Ishikawa (cell line): Measurements from ENCODE around the gene SERPIND1.

Source experiments
- CEBPB ChIP-seq: IDR thresholded peaks from 2 replicates; pipeline ENCODE4 v1.6.1; 2012
- CREB1 ChIP-seq: IDR thresholded peaks from 2 replicates; pipeline ENCODE4 v1.6.1; 2012; ENCODE audit warnings: low read depth
- EGR1 ChIP-seq: IDR thresholded peaks from 2 replicates; pipeline ENCODE4 v1.6.1; 2012
- EP300 ChIP-seq: IDR thresholded peaks from 2 replicates; pipeline ENCODE4 v1.6.1; 2012; ENCODE audit warnings: borderline replicate concordance
- FOXM1 ChIP-seq: IDR thresholded peaks from 2 replicates; pipeline ENCODE4 v1.6.1; 2012; ENCODE audit warnings: low read depth, borderline replicate concordance
- NFIC ChIP-seq: IDR thresholded peaks from 2 replicates; pipeline ENCODE4 v1.6.1; 2012
- RAD21 ChIP-seq: IDR thresholded peaks from 2 replicates; pipeline ENCODE4 v1.6.1; 2012; ENCODE audit warnings: low read depth
- TAF1 ChIP-seq: IDR thresholded peaks from 2 replicates; pipeline ENCODE4 v1.6.1; 2012; ENCODE audit warnings: low read depth, mild to moderate bottlenecking
- TCF12 ChIP-seq: IDR thresholded peaks from 2 replicates; pipeline ENCODE4 v1.6.1; 2012; ENCODE audit warnings: low read depth
- TEAD4 ChIP-seq: IDR thresholded peaks from 2 replicates; pipeline ENCODE4 v1.6.1; 2012
- YY1 ChIP-seq: IDR thresholded peaks from 2 replicates; pipeline ENCODE4 v1.6.1; 2012; ENCODE audit warnings: low read depth
- ZBTB7A ChIP-seq: IDR thresholded peaks from 2 replicates; pipeline ENCODE4 v1.6.1; 2012; ENCODE audit warnings: low read depth
- TF ChIP-seq, protein P1 (sequence below): IDR thresholded peaks from 2 replicates; pipeline ENCODE4 v1.6.1; 2012
- TF ChIP-seq, protein P2 (sequence below): IDR thresholded peaks from 2 replicates; pipeline ENCODE4 v1.6.1; 2012
- TF ChIP-seq, protein P3 (sequence below): IDR thresholded peaks from 2 replicates; pipeline ENCODE4 v1.6.1; 2012; ENCODE audit warnings: low read depth, mild to moderate bottlenecking

SERPIND1 gene

DNA sequence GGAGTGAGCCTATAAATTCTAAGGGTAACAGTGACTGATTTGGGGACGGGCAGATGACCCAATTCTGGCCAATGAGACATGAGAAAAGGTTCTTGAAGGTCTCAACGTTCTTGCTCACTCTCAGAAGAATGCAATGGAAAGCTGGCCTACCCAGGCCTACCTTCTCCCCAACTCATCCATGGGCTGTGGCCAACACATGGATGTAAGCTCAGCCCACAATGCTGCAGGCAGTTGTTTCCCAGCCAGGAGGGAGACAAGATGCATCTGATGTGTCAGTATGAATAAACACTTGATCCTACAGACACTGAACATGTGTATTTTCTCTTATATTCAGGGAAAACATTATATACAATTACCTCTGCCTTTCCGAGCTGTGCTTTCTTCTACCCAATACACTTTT, 60.3 kb downstream of the SERPIND1 start:
- TF ChIP-seq TAF1 = no peak
- TF ChIP-seq CEBPB = no peak
- TF ChIP-seq EGR1 = no peak
- TF ChIP-seq YY1 = no peak
- TF ChIP-seq, protein P1, sequence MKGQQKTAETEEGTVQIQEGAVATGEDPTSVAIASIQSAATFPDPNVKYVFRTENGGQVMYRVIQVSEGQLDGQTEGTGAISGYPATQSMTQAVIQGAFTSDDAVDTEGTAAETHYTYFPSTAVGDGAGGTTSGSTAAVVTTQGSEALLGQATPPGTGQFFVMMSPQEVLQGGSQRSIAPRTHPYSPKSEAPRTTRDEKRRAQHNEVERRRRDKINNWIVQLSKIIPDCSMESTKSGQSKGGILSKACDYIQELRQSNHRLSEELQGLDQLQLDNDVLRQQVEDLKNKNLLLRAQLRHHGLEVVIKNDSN = no peak
- TF ChIP-seq TCF12 = no peak
- no peak for TF ChIP-seq CREB1
- no peak for TF ChIP-seq FOXM1
- TF ChIP-seq, protein P2, sequence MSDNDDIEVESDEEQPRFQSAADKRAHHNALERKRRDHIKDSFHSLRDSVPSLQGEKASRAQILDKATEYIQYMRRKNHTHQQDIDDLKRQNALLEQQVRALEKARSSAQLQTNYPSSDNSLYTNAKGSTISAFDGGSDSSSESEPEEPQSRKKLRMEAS = no peak
- TF ChIP-seq ZBTB7A = no peak
- no peak for TF ChIP-seq EP300
- no peak for TF ChIP-seq NFIC
- TF ChIP-seq, protein P3, sequence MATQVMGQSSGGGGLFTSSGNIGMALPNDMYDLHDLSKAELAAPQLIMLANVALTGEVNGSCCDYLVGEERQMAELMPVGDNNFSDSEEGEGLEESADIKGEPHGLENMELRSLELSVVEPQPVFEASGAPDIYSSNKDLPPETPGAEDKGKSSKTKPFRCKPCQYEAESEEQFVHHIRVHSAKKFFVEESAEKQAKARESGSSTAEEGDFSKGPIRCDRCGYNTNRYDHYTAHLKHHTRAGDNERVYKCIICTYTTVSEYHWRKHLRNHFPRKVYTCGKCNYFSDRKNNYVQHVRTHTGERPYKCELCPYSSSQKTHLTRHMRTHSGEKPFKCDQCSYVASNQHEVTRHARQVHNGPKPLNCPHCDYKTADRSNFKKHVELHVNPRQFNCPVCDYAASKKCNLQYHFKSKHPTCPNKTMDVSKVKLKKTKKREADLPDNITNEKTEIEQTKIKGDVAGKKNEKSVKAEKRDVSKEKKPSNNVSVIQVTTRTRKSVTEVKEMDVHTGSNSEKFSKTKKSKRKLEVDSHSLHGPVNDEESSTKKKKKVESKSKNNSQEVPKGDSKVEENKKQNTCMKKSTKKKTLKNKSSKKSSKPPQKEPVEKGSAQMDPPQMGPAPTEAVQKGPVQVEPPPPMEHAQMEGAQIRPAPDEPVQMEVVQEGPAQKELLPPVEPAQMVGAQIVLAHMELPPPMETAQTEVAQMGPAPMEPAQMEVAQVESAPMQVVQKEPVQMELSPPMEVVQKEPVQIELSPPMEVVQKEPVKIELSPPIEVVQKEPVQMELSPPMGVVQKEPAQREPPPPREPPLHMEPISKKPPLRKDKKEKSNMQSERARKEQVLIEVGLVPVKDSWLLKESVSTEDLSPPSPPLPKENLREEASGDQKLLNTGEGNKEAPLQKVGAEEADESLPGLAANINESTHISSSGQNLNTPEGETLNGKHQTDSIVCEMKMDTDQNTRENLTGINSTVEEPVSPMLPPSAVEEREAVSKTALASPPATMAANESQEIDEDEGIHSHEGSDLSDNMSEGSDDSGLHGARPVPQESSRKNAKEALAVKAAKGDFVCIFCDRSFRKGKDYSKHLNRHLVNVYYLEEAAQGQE = no peak
- no peak for TF ChIP-seq RAD21
- TF ChIP-seq TEAD4 = no peak

DNA sequence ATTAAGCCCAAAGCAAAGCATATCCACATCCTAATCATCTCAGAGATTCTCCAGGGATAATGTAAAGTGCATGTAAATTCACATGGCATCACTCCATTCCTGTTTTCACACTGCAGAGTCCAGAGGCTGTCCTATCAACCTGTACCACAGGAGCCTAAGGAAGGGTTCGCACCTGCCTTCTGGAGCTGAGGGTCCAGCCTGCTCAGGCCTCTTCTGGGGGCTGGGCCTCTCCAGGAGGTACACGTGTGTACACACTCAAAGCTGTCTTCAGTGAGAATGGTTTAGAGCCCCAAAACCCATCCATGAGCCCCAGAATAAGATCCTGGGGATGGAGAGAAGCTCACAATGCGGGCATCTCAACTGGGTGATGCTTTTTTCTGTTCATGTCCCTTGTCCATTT, 60.8 kb downstream of the SERPIND1 start:
- no peak for TF ChIP-seq YY1
- TF ChIP-seq, protein P3 = no peak
